Gastroesophageal sphincter (tissue), 3 donors: ENCODE results near the gene PINK1.

ENCODE experiments used
- CTCF ChIP-seq, 4 experiments: fragments of 200-600 bp in 2 of 4; fragments of 450-650 bp in 2 of 4; sonication (generic) in 1 of 4; IDR thresholded peaks; one replicate each; pipeline ENCODE4 v1.5.1; 2017 to 2019; ENCODE audit warnings: antibody characterized with exemption in 4 of 4, mild to moderate bottlenecking in 2 of 4, moderate library complexity in 2 of 4
- EP300 ChIP-seq: sonication (generic); formaldehyde crosslinking; IDR thresholded peaks from one replicate; pipeline ENCODE4 v1.6.1; 2017; ENCODE audit warnings: antibody characterized with exemption, mild to moderate bottlenecking
- POLR2A ChIP-seq, 2 donors: fragments of 450-650 bp; IDR thresholded peaks; one replicate each; pipeline ENCODE4 v1.6.1; 2017; ENCODE audit warnings: antibody characterized with exemption in 2 of 2, mild to moderate bottlenecking in 2 of 2, moderate library complexity in 1 of 2
- POLR2AphosphoS5 ChIP-seq: sonication (generic); formaldehyde crosslinking; IDR thresholded peaks from one replicate; pipeline ENCODE4 v1.6.1; 2017; ENCODE audit warnings: antibody characterized with exemption

DNA sequence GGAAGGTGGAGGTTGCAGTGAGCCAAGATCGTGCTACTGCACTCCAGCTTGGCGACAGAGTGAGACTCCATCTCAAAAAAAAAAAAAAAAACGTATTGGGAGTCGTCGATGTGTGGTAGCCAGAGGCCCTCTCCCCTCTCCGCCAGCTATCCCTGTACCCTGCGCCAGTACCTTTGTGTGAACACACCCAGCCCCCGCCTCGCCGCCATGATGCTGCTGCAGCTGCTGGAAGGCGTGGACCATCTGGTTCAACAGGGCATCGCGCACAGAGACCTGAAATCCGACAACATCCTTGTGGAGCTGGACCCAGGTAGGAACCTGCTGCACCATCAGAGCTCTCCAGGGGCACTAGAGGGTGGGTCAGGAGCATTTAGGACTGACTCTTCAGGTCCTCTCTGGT, 12.2 kb downstream of the PINK1 start:
- no peak for TF ChIP-seq CTCF (IDR thresholded peaks at IDR 0.05)
- no peak for TF ChIP-seq POLR2AphosphoS5
- TF ChIP-seq POLR2A (IDR thresholded peaks at IDR 0.05) = no peak
- TF ChIP-seq EP300 = no peak
